Vein endothelial cell (primary cell): Measurements from ENCODE around the gene NEAT1. TPM values are rescaled to one million over a fixed set of nuclear protein-coding genes. Genes with fewer than 3 reads are reported as not detected.

Source experiments
- small RNA-seq: library from RNA; depleted of rRNA; stranded (forward); fragments of <200 nt; gene quantifications from one replicate; pipeline ENCODE3, GENCODE V24; 2012
- total RNA-seq: library from RNA; depleted of rRNA; stranded (reverse); fragments of >200 nt; gene quantifications from 2 replicates; pipeline ENCODE4 v1.2.3, GENCODE V29; 2012

Gene NEAT1
- total RNA-seq = 258 and 292 TPM in 2 replicates

DNA sequence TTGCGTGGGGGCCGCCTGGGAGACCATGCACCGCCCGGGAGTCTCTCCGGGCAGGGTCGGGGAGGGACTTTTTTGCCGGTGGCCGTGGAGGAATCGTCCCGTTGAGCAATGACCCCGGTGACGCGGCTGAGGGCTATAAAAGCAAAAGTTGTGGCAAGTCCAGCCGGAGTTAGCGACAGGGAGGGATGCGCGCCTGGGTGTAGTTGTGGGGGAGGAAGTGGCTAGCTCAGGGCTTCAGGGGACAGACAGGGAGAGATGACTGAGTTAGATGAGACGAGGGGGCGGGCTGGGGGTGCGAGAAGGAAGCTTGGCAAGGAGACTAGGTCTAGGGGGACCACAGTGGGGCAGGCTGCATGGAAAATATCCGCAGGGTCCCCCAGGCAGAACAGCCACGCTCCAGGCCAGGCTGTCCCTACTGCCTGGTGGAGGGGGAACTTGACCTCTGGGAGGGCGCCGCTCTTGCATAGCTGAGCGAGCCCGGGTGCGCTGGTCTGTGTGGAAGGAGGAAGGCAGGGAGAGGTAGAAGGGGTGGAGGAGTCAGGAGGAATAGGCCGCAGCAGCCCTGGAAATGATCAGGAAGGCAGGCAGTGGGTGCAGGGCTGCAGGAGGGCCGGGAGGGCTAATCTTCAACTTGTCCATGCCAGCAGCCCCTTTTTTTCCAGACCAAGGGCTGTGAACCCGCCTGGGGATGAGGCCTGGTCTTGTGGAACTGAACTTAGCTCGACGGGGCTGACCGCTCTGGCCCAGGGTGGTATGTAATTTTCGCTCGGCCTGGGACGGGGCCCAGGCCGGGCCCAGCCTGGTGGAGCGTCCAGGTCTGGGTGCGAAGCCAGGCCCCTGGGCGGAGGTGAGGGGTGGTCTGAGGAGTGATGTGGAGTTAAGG, at the start of gene NEAT1:
NEAT1 (plus strand) TSS at position 166 of the 883 bp plus-strand sequence.

GRCh38 chr11:65382033-65382803, 40.4 kb upstream of the NEAT1 start, which contains the start of gene SLC25A45:
Gene SLC25A45, minus strand, starts transcription at chr11:65382646. Its CDS starts 695 bp downstream, at chr11:65381951.

GRCh38 chr11:65386307-65387140, 36.1 kb upstream of the NEAT1 start, which contains the start of gene FRMD8:
Gene FRMD8, plus strand, starts transcription at chr11:65386637. Its CDS starts 400 bp downstream, at chr11:65387037.

Small RNA genes lying within 50 kb of the gene (small RNA-seq; reads per million reads assigned to genes)
- not detected for gene RF01684

Other genes starting within 250 kb of the NEAT1 start
- 173 and 196 TPM in 2 replicates for gene CAPN1, start 240.9 kb upstream of the NEAT1 start, total RNA-seq
- 11.3 and 13.4 TPM in 2 replicates for gene POLA2, start 160.8 kb upstream of the NEAT1 start, total RNA-seq
- gene CDC42EP2, start 107.9 kb upstream of the NEAT1 start, total RNA-seq = 30.0 and 31.0 TPM in 2 replicates
- 56.8 and 57.1 TPM in 2 replicates for gene DPF2, start 88.9 kb upstream of the NEAT1 start, total RNA-seq
- gene TIGD3, start 68.0 kb upstream of the NEAT1 start, total RNA-seq = 0.29 and 0.33 TPM in 2 replicates
- 2.7 and 2.9 TPM in 2 replicates for gene SLC25A45, start 40.2 kb upstream of the NEAT1 start, total RNA-seq
- gene FRMD8, start 36.2 kb upstream of the NEAT1 start, total RNA-seq = 102 and 132 TPM in 2 replicates
- gene MALAT1, start 76.2 kb downstream of the NEAT1 start, total RNA-seq = 6,246 and 6,812 TPM in 2 replicates
- 76.4 and 96.7 TPM in 2 replicates for gene SCYL1, start 102.3 kb downstream of the NEAT1 start, total RNA-seq
- gene LTBP3, start 135.6 kb downstream of the NEAT1 start, total RNA-seq = 26.8 and 52.9 TPM in 2 replicates
- 52.6 and 56.4 TPM in 2 replicates for gene ZNRD2, start 147.7 kb downstream of the NEAT1 start, total RNA-seq
- gene FAM89B, start 149.7 kb downstream of the NEAT1 start, total RNA-seq = 29.3 and 59.4 TPM in 2 replicates
- 13.4 and 14.4 TPM in 2 replicates for gene EHBP1L1, start 153.3 kb downstream of the NEAT1 start, total RNA-seq
- gene KCNK7, start 173.0 kb downstream of the NEAT1 start, total RNA-seq = under 0.01 and 0.29 TPM in 2 replicates
- gene MAP3K11, start 191.4 kb downstream of the NEAT1 start, total RNA-seq = 117 and 122 TPM in 2 replicates
- gene PCNX3, start 193.0 kb downstream of the NEAT1 start, total RNA-seq = 41.9 and 48.7 TPM in 2 replicates
- 58.8 and 68.6 TPM in 2 replicates for gene SIPA1, start 215.3 kb downstream of the NEAT1 start, total RNA-seq
- gene RELA, start 240.1 kb downstream of the NEAT1 start, total RNA-seq = 55.5 and 63.4 TPM in 2 replicates